Right renal cortex interstitium (tissue), 3 donors: ENCODE data around the gene KRT78. TPM values are rescaled to one million over a fixed set of nuclear protein-coding genes. Genes with fewer than 3 reads are reported as not detected.

Source experiments
- DNase-seq, 3 donors: peaks; one replicate each; pipeline ENCODE4 v3.0.0-alpha.2; 2013; ENCODE audit warnings: low read depth in 3 of 3, low spot score in 2 of 3
- polyA plus RNA-seq, 3 donors: library from polyadenylated mRNA; unstranded; fragments of 120-200 nt; gene quantifications; one replicate each; pipeline ENCODE4 v1.2.1, GENCODE V29; 2013; ENCODE audit not compliant: insufficient read length in 3 of 3

The KRT78 gene
- polyA plus RNA-seq, 3 donors: not detected

DNA sequence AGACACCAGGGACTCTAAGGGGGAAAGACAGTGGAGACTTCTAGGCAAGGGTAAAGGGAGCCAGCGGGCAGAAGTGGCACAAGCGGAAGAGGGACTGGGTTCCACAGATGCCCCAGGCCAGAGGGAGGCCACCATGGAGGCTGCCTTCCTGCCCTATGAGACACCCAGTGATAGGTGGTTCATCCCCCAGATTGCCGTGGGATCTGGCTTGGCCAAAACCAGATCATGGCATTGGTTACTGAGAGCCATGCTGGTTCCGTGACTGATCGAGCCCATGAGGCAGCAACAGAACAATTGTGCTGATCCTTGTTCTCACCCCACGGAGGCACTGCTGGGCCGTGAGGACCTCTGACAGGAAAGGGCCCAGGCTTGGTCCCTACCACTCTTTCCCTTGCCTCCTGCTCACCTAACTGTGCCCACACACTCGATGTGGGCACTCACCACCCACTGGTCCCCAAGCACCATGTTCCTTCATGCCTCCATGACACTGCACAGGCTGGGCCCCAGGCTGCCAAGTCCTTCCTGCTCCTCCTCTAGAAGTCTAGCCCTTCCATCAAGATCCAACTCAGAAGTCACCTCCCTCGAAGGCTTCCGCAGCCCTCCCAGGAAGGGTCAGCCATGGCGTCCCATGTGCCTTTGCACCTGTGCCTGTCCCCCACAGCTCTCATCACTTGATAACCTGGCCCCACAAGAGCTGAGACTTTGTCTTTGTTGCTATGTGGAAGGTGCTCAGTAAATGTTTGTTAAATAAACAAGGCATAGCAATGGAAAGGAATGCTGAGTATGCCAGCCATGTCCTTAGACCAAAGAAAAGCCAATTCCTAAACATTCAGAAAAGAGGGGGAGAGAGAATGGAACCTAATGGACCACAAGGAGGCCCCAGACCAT is 21.9 kb downstream of the KRT78 start:
- no peak for DNase-seq

- DNase-seq: no peak
These were observed 22.8 kb downstream of the KRT78 start for GRCh38 chr12:52825961-52826360.

- no peak for DNase-seq
These were observed 23.9 kb downstream of the KRT78 start for GRCh38 chr12:52824741-52825410.

- no peak for DNase-seq
These were observed 24.9 kb downstream of the KRT78 start for GRCh38 chr12:52823761-52824450.

- DNase-seq: no peak
These were observed 25.9 kb downstream of the KRT78 start for GRCh38 chr12:52822771-52823510.

- DNase-seq: no peak
These were observed 26.8 kb downstream of the KRT78 start for GRCh38 chr12:52821826-52822660.

GRCh38 chr12:52821071-52821730 is 27.6 kb downstream of the KRT78 start:
- no peak for DNase-seq

DNA sequence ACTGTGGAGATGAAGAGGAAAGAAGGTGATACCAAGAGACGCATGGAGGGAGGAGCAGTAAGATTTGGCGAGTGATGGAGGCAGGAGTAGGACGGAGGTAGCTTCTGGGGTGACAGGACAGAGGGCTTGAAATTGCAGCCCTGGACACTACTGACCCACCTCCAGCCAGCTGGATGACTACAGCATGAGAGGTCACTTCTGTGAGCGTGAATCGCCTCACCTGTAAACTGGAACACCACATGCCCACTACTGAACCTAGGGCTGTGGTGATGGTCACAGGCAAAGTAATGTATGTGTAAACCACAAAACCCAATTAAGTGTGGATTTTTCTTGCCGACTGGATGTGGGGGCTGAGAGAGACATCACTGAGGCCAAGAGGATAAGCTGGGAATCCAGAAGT is 28.3 kb downstream of the KRT78 start:
- no peak for DNase-seq

- no peak for DNase-seq
These were observed 28.9 kb downstream of the KRT78 start for GRCh38 chr12:52819731-52820510.

- DNase-seq: no peak
These were observed 29.8 kb downstream of the KRT78 start for GRCh38 chr12:52818887-52819420.

DNA sequence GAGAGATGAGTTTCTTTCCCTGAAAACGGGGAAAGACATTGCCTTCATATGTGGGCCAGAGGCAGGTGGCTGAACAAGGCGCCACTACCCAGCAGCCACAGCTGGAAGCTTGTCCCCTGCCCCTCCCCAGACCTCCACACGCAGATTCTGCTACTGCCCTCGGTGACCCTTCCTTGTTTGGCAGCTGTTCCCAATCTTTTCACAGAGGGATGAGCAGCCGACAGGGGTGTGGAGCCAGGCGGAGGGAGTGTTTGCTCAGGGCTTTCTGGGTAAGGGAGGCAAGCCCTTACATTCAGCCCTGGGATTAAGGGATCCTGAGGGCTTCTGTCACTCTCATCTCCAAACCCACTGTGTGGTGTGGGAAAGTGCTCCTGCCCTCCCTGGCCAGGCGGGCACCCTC is 30.4 kb downstream of the KRT78 start:
- peak in 1 of 3 donors; percentile 9 for DNase-seq

DNA sequence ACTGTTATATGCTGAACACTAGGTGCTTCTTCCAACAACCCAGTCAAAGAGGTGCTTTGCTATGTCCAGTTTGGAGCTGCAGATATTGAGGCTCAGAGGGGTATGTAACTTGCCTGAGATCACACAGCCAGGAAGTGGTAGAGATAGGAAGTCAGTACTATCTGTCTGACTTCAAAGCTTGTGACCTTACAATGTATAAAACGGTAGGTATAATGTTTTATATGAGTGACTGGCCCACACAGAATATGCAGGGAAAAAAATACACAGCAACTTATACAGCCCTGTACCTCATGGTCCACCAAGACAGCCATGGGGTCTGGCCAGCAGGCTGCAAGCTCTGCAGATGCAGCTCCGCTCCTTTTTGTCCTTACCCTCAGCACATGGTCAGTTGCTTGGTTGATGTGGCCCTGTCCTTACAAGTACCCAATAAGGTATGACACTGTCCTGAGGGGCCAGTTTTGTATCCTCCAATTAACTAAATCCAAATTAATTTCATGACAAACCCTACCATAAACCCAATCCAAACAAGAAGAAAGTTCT is 31.0 kb downstream of the KRT78 start:
- DNase-seq: no peak

GRCh38 chr12:52817003-52817698 is 31.6 kb downstream of the KRT78 start:
- DNase-seq: no peak

- DNase-seq: no peak
These were observed 32.9 kb downstream of the KRT78 start for GRCh38 chr12:52815676-52816588.

DNA sequence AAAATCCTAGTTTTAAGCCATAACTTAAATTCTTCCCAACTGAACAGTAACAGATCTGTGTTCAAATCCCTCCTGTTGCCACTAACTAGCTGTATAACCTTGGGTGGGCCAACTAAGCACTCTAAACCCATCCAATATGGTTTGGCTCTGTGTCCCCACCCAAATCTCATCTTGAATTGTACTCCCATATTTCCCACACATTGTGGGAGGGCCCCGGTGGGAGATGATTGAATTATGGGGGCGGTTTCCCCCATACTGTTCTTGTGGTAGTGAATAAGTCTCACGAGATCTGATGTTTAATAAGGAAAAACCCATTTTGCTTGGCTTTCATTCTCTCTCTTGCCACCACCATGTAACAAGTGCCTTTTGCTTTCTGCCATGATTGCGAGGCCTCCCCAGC is 33.6 kb downstream of the KRT78 start:
- no peak for DNase-seq

DNA sequence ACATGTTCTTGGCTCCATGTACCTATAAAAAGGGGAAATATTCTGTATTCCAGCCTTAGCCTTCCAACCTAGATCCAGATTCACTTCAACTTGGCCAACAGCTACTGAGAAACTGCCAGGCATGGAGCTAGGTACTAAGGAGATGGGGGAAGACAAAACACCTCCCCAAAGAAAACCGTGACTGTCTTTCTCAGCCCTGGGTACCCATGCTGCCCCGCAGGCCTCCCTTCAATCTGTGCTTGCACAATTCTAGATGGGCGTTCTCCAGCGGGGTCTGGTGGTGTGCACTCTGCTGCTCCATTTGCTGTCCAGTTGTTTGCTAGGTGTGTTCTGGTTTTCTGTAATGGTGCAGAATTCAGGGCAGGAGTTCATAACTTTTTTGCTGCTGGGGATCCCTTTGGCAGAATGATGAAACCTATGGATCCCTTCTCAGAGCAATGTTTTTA is 34.1 kb downstream of the KRT78 start:
- DNase-seq: no peak
